Measurements from ENCODE around the gene PAK6. TPM values are rescaled to one million over a fixed set of nuclear protein-coding genes. Genes with fewer than 3 reads are reported as not detected.

Gene PAK6
- total and polyA plus RNA-seq, 9 of the 15 experiments (the other 6 are each of a cell fraction or from before 2014, with no cell fraction given): 0.03 to 0.74 (median 0.16) TPM; not detected in 2

- TF ChIP-seq TAF7 (tag; IDR thresholded peaks at IDR 0.05): no peak
- no peak for TF ChIP-seq NFYB (IDR thresholded peaks at IDR 0.05; ENCODE audit: extremely low read depth, insufficient read length)
- TF ChIP-seq ZNF551 (CRISPR knock-in tag; IDR thresholded peaks at IDR 0.05): no peak
- no peak for TF ChIP-seq EGR1 (conservative IDR thresholded peaks at IDR 0.05)
- TF ChIP-seq CBX1 (IDR thresholded peaks at IDR 0.05; ENCODE audit: low read depth): no peak
- TF ChIP-seq ZNF780A (CRISPR knock-in tag; IDR thresholded peaks at IDR 0.05): no peak
- TF ChIP-seq MYC (IDR thresholded peaks at IDR 0.05; ENCODE audit: low read depth, low read length): peak; percentile 42; the same call in 1 of the 2 replicates
- no peak for TF ChIP-seq MYC (CRISPR knock-in tag; IDR thresholded peaks at IDR 0.05; ENCODE audit: borderline replicate concordance, low read depth)
- TF ChIP-seq ZNF586 (CRISPR knock-in tag; conservative IDR thresholded peaks at IDR 0.05): no peak
- TF ChIP-seq RFX7 (CRISPR knock-in tag; IDR thresholded peaks at IDR 0.05): no peak
- peak in 1 of 2 experiments; percentile 59; a peak in 1 of 3 replicates for TF ChIP-seq CBX3 (IDR thresholded peaks at IDR 0.05; ENCODE audit: borderline replicate concordance in 1 of 2, low read length in 2 of 2)
- TF ChIP-seq ZNF561 (CRISPR knock-in tag; conservative IDR thresholded peaks at IDR 0.05): no peak
- TF ChIP-seq ZNF174 (CRISPR knock-in tag; IDR thresholded peaks at IDR 0.05): no peak
- TF ChIP-seq ZNF217 (CRISPR knock-in tag; IDR thresholded peaks at IDR 0.05): no peak
- no peak for TF ChIP-seq ATF3 (IDR thresholded peaks at IDR 0.05)
- no peak for TF ChIP-seq ATF3 (CRISPR knock-in tag; conservative IDR thresholded peaks at IDR 0.05)
- TF ChIP-seq ZNF282 (CRISPR knock-in tag; IDR thresholded peaks at IDR 0.05): no peak
- TF ChIP-seq SAFB2 (IDR thresholded peaks at IDR 0.05; ENCODE audit: borderline replicate concordance, low read depth, low read length, severe bottlenecking): no peak
- TF ChIP-seq SAP30 (IDR thresholded peaks at IDR 0.05; ENCODE audit: borderline replicate concordance, insufficient read depth, low read depth, low read length, poor library complexity, severe bottlenecking): no peak
- TF ChIP-seq THRB (CRISPR knock-in tag; conservative IDR thresholded peaks at IDR 0.05): no peak
- TF ChIP-seq BACH1 (tag; IDR thresholded peaks at IDR 0.05): no peak
- no peak for TF ChIP-seq ZNF280B (CRISPR knock-in tag; IDR thresholded peaks at IDR 0.05)
- no peak for TF ChIP-seq ZNF398 (CRISPR knock-in tag; IDR thresholded peaks at IDR 0.05)
These were observed 35.7 kb downstream of the PAK6 start (continued) for GRCh38 chr15:40274350-40275274.

Data from K562 (cell line).